ENCODE results near the gene MMD2.

- TF ChIP-seq CTCF (IDR thresholded peaks at IDR 0.05; ENCODE audit: insufficient read depth, low read depth, low read length) (no peak), EZH2 (IDR thresholded peaks at IDR 0.05; ENCODE audit: insufficient read depth, low read length) (no peak)
Measured at GRCh38 chr7:4919969-4920766, 38.8 kb downstream of the MMD2 start.
